Mucosa of stomach (tissue), 1 donor: Measurements from ENCODE around the gene LOXL1.

Experiments
- H3K27me3 ChIP-seq: one replicate; pipeline ENCODE4 v1.7.0; 2013; ENCODE audit warnings: mild to moderate bottlenecking, low read length; ENCODE audit not compliant: control insufficient read depth, insufficient read depth
- H3K36me3 ChIP-seq: one replicate; pipeline ENCODE4 v1.7.0; 2013; ENCODE audit warnings: low read length; ENCODE audit not compliant: control insufficient read depth, insufficient read depth
- H3K4me1 ChIP-seq: one replicate; pipeline ENCODE4 v1.7.0; 2013; ENCODE audit warnings: mild to moderate bottlenecking, low read length; ENCODE audit not compliant: control insufficient read depth, insufficient read depth
- H3K4me3 ChIP-seq: one replicate; pipeline ENCODE4 v1.7.0; 2013; ENCODE audit warnings: low read length
- H3K9ac ChIP-seq: one replicate; pipeline ENCODE4 v1.7.0; 2013; ENCODE audit warnings: mild to moderate bottlenecking, low read length, moderate library complexity
- H3K9me3 ChIP-seq: one replicate; pipeline ENCODE4 v1.7.0; 2013; ENCODE audit warnings: mild to moderate bottlenecking, low read length, moderate library complexity; ENCODE audit not compliant: control insufficient read depth
- donor health status: Pancreatic carcinoma.

Gene LOXL1

GRCh38 chr15:73948396-73948795, 22.1 kb downstream of the LOXL1 start:
- peaks cover 15% of the 10 kb centered on the region for H3K4me1 ChIP-seq
- H3K9ac ChIP-seq: no peak overlapping the region
- H3K9me3 ChIP-seq: no peaks in the 10 kb centered on the region
- no peak overlapping the region for H3K4me3 ChIP-seq
- no peaks in the 10 kb centered on the region for H3K27me3 ChIP-seq
- H3K36me3 ChIP-seq: no peaks in the 10 kb centered on the region

- H3K4me3 ChIP-seq: no peak overlapping the region
- H3K27me3 ChIP-seq: no peaks in the 10 kb centered on the region
- H3K9me3 ChIP-seq: no peaks in the 10 kb centered on the region
- H3K4me1 ChIP-seq: peaks cover 21% of the 10 kb centered on the region
- no peaks in the 10 kb centered on the region for H3K36me3 ChIP-seq
- H3K9ac ChIP-seq: no peak overlapping the region
Measured at GRCh38 chr15:73948982-73949381, 22.7 kb downstream of the LOXL1 start.

GRCh38 chr15:73949496-73949895, 23.2 kb downstream of the LOXL1 start:
- Histone ChIP-seq H3K9me3 (no peaks in the 10 kb centered on the region), H3K4me3 (no peak overlapping the region), H3K9ac (no peak overlapping the region), H3K27me3 (no peaks in the 10 kb centered on the region), H3K36me3 (no peaks in the 10 kb centered on the region), H3K4me1 (peaks cover 26% of the 10 kb centered on the region)

- Histone ChIP-seq H3K36me3 (no peaks in the 10 kb centered on the region), H3K9me3 (no peaks in the 10 kb centered on the region), H3K4me1 (peaks cover 28% of the 10 kb centered on the region), H3K9ac (no peak overlapping the region), H3K4me3 (no peak overlapping the region), H3K27me3 (no peaks in the 10 kb centered on the region)
Measured at GRCh38 chr15:73950479-73950830, 24.2 kb downstream of the LOXL1 start.

- no peaks in the 10 kb centered on the region for H3K36me3 ChIP-seq
- peaks cover 29% of the 10 kb centered on the region for H3K4me1 ChIP-seq
- H3K9ac ChIP-seq: peak overlapping the region; percentile 61
- H3K9me3 ChIP-seq: no peaks in the 10 kb centered on the region
- no peak overlapping the region for H3K4me3 ChIP-seq
- H3K27me3 ChIP-seq: no peaks in the 10 kb centered on the region
Measured at GRCh38 chr15:73950831-73951561, 24.7 kb downstream of the LOXL1 start.

- no peaks in the 10 kb centered on the region for H3K9me3 ChIP-seq
- H3K27me3 ChIP-seq: no peaks in the 10 kb centered on the region
- H3K4me1 ChIP-seq: peaks cover 35% of the 10 kb centered on the region
- no peak overlapping the region for H3K4me3 ChIP-seq
- H3K9ac ChIP-seq: peak overlapping the region; percentile 61
- no peaks in the 10 kb centered on the region for H3K36me3 ChIP-seq
Measured at GRCh38 chr15:73951601-73952000, 25.3 kb downstream of the LOXL1 start.

- Histone ChIP-seq H3K36me3 (no peaks in the 10 kb centered on the region), H3K9me3 (no peaks in the 10 kb centered on the region), H3K4me3 (no peak overlapping the region), H3K9ac (peak overlapping the region; percentile 61), H3K4me1 (peaks cover 42% of the 10 kb centered on the region), H3K27me3 (no peaks in the 10 kb centered on the region)
Measured at GRCh38 chr15:73952171-73952912, 26.1 kb downstream of the LOXL1 start.

- Histone ChIP-seq H3K4me1 (peaks cover 50% of the 10 kb centered on the region), H3K9ac (no peak overlapping the region), H3K9me3 (no peaks in the 10 kb centered on the region), H3K27me3 (no peaks in the 10 kb centered on the region), H3K4me3 (no peak overlapping the region), H3K36me3 (no peaks in the 10 kb centered on the region)
Measured at GRCh38 chr15:73952913-73953750, 26.9 kb downstream of the LOXL1 start.

- Histone ChIP-seq H3K4me3 (no peak overlapping the region), H3K4me1 (peaks cover 61% of the 10 kb centered on the region), H3K9me3 (no peaks in the 10 kb centered on the region), H3K27me3 (no peaks in the 10 kb centered on the region), H3K36me3 (no peaks in the 10 kb centered on the region), H3K9ac (no peak overlapping the region)
Measured at GRCh38 chr15:73954188-73955145, 28.2 kb downstream of the LOXL1 start.

- Histone ChIP-seq H3K4me3 (no peak overlapping the region), H3K36me3 (no peaks in the 10 kb centered on the region), H3K9me3 (no peaks in the 10 kb centered on the region), H3K9ac (no peak overlapping the region), H3K27me3 (no peaks in the 10 kb centered on the region), H3K4me1 (peaks cover 62% of the 10 kb centered on the region)
Measured at GRCh38 chr15:73955326-73955725, 29.1 kb downstream of the LOXL1 start.
